Right lung (tissue), 5 donors: Measurements from ENCODE around the gene UBE2R2. TPM values are rescaled to one million over a fixed set of nuclear protein-coding genes. Genes with fewer than 3 reads are reported as not detected.
A peak's percentile ranks its signal among the peaks of the same experiment; 100 is the strongest.
"Not testable (repeated sequence)": the region's sequence is repeated elsewhere in the genome, so short reads cannot be mapped to it uniquely, and the experiment has no call there.

ENCODE experiments used
- DNase-seq, 2 donors: peaks; one replicate each; pipeline ENCODE4 v3.0.0-alpha.2; 2013
- polyA plus RNA-seq, 5 donors: library from polyadenylated mRNA; unstranded; fragments of 120-200 nt; gene quantifications; one replicate each; pipeline versions ENCODE4 v1.2.1 to v1.2.3, GENCODE V29; 2013; ENCODE audit warnings: inconsistent platforms in 1 of 5, low replicate concordance in 1 of 5; ENCODE audit not compliant: insufficient read length in 5 of 5, insufficient read depth in 1 of 5

The UBE2R2 gene
- polyA plus RNA-seq, 5 donors = 50.7 to 56.6 (median 52.2) TPM

- DNase-seq = no peak
These were observed 18.8 kb downstream of the UBE2R2 start for GRCh38 chr9:33835625-33836260.

GRCh38 chr9:33836261-33836660 is 19.3 kb downstream of the UBE2R2 start:
- not testable (repeated sequence) for DNase-seq

- DNase-seq = no peak
These were observed 20.2 kb downstream of the UBE2R2 start for GRCh38 chr9:33837138-33837537.

GRCh38 chr9:33840381-33840780 is 23.4 kb downstream of the UBE2R2 start:
- no peak for DNase-seq

- DNase-seq = no peak
These were observed 26.5 kb downstream of the UBE2R2 start for GRCh38 chr9:33843312-33843961.

- DNase-seq = no peak
These were observed 29.3 kb downstream of the UBE2R2 start for GRCh38 chr9:33846231-33846630.

- not testable (repeated sequence) for DNase-seq
These were observed 30.9 kb downstream of the UBE2R2 start for GRCh38 chr9:33847894-33848205.

- DNase-seq = no peak
These were observed 33.3 kb downstream of the UBE2R2 start for GRCh38 chr9:33850267-33850629.

GRCh38 chr9:33850677-33851076 is 33.7 kb downstream of the UBE2R2 start:
- DNase-seq = no peak

GRCh38 chr9:33851301-33851700 is 34.3 kb downstream of the UBE2R2 start:
- DNase-seq = no peak

- DNase-seq = peak; percentile 25 to 35
These were observed 35.4 kb downstream of the UBE2R2 start for GRCh38 chr9:33852216-33852826.

GRCh38 chr9:33856247-33856646 is 39.3 kb downstream of the UBE2R2 start:
- DNase-seq = no peak

GRCh38 chr9:33858423-33858822 is 41.5 kb downstream of the UBE2R2 start:
- no peak for DNase-seq

GRCh38 chr9:33860200-33860871 is 43.4 kb downstream of the UBE2R2 start:
- DNase-seq = no peak

GRCh38 chr9:33861917-33862453 is 45.0 kb downstream of the UBE2R2 start:
- DNase-seq = no peak

- not testable (repeated sequence) for DNase-seq
These were observed 46.1 kb downstream of the UBE2R2 start for GRCh38 chr9:33863027-33863426.

GRCh38 chr9:33867747-33868439 is 50.9 kb downstream of the UBE2R2 start:
- peak in 1 of 2 donors; percentile 25 for DNase-seq

GRCh38 chr9:33868440-33868973 is 51.5 kb downstream of the UBE2R2 start:
- peak; percentile 33 to 51 for DNase-seq

- not testable (repeated sequence) for DNase-seq
These were observed 52.3 kb downstream of the UBE2R2 start for GRCh38 chr9:33869243-33869642.

GRCh38 chr9:33877727-33878489 is 60.9 kb downstream of the UBE2R2 start:
- no peak for DNase-seq
